ENCODE results near the gene RENBP.
"Not testable (repeated sequence)": the region's sequence is repeated elsewhere in the genome, so short reads cannot be mapped to it uniquely, and the experiment has no call there.

DNA sequence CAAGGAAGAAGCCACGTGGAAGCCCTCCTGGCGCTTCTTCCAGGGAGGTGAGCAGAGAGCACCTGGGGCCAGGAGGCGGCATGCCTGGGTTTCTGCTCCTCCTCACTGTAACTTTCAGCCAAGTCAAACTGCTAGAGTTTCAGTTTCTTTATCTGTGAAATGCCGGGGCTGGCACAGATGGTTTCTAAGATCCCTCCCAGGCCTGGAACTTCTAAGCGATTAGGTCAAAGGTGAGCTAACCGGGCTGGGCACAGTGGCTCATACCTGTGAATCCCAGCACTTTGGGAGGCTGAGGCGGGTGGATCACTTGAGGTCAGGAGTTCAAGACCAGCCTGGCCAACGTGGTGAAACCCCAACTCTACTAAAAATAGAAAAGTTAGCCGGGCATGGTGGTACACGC is 36.0 kb upstream of the RENBP start:
- TF ChIP-seq EZH2 (IDR thresholded peaks at IDR 0.05); POLR2AphosphoS5 (IDR thresholded peaks at IDR 0.05; ENCODE audit: borderline replicate concordance, low read depth, low read length): not testable (repeated sequence)
